Measurements from ENCODE around the gene RAB37. TPM values are rescaled to one million over a fixed set of nuclear protein-coding genes. Genes with fewer than 3 reads are reported as not detected.
A peak's percentile ranks its signal among the peaks of the same experiment; 100 is the strongest.

RAB37 gene
- total and polyA plus RNA-seq, 2 of the 13 experiments (the other 11 are each of a cell fraction or from before 2014, with no cell fraction given) = 0.91 to 3.7 TPM

DNA sequence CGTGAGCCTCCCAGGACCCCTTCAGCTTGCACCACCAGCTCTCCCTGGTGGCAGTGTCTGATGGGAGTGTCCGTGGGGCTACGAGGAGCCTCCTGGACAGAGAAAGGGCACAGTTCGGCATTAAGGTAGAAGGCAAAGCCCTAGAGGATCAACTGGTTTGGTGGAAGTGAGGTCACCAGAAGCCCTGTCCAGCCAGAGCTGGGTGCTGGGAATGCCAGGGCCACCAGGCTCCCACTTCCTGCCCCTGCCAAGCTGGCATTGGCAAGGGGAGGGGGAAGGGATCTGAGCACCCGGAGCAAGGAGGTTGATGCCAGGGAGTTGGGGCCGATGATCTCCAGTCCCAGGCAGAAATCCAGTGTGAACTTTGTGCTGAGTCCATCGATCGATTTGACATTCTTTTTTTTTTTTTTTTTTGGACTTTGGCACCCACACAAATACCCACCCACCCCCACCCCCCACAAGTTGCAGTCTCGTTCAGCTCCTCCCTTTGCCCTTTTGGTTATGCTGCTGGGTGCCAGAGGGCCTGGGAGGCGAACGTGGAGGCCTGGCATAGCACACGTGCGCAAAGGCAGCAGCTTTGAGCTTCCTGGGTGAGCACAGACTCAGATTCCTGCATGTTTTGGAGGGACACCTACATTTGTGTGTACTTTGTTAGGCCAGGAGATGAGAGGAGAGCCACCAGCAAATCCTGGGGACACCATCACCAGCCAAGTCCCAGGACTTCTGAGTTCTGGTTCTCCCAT lies 13.4 kb downstream of the RAB37 start (continued):
- TF ChIP-seq SRSF4 (IDR thresholded peaks at IDR 0.05; ENCODE audit: low read depth, low read length, poor library complexity, severe bottlenecking) = no peak
- peak; percentile 89 for TF ChIP-seq ZMYM2 (CRISPR knock-in tag; IDR thresholded peaks at IDR 0.05)
- TF ChIP-seq ASH2L (IDR thresholded peaks at IDR 0.05; ENCODE audit: insufficient read length, low read depth, low read length) = peak; percentile 87
- TF ChIP-seq, protein P1, sequence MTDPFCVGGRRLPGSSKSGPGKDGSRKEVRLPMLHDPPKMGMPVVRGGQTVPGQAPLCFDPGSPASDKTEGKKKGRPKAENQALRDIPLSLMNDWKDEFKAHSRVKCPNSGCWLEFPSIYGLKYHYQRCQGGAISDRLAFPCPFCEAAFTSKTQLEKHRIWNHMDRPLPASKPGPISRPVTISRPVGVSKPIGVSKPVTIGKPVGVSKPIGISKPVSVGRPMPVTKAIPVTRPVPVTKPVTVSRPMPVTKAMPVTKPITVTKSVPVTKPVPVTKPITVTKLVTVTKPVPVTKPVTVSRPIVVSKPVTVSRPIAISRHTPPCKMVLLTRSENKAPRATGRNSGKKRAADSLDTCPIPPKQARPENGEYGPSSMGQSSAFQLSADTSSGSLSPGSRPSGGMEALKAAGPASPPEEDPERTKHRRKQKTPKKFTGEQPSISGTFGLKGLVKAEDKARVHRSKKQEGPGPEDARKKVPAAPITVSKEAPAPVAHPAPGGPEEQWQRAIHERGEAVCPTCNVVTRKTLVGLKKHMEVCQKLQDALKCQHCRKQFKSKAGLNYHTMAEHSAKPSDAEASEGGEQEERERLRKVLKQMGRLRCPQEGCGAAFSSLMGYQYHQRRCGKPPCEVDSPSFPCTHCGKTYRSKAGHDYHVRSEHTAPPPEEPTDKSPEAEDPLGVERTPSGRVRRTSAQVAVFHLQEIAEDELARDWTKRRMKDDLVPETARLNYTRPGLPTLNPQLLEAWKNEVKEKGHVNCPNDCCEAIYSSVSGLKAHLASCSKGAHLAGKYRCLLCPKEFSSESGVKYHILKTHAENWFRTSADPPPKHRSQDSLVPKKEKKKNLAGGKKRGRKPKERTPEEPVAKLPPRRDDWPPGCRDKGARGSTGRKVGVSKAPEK (CRISPR knock-in tag; IDR thresholded peaks at IDR 0.05; ENCODE audit: borderline replicate concordance) = peak; percentile 97
- TF ChIP-seq CREB1 (IDR thresholded peaks at IDR 0.05) = no peak
- no peak for TF ChIP-seq CREB1 (CRISPR knock-in tag; IDR thresholded peaks at IDR 0.05)
- TF ChIP-seq ZSCAN31 (CRISPR knock-in tag; IDR thresholded peaks at IDR 0.05; ENCODE audit: low read depth) = peak; percentile 81
- peak; percentile 75; the same call in 1 of the 2 replicates for TF ChIP-seq ZNF564 (CRISPR knock-in tag; IDR thresholded peaks at IDR 0.05)
- TF ChIP-seq ZFP62 (CRISPR knock-in tag; IDR thresholded peaks at IDR 0.05) = no peak
- no peak for TF ChIP-seq ZKSCAN5 (CRISPR knock-in tag; IDR thresholded peaks at IDR 0.05)
- TF ChIP-seq SIX4 (CRISPR knock-in tag; IDR thresholded peaks at IDR 0.05) = no peak
- TF ChIP-seq TAF1 (CRISPR knock-in tag; IDR thresholded peaks at IDR 0.05) = peak; percentile 53
- TF ChIP-seq MIXL1 (CRISPR knock-in tag; IDR thresholded peaks at IDR 0.05) = peak; percentile 67; the same call in 1 of the 2 replicates
- TF ChIP-seq, protein P2, sequence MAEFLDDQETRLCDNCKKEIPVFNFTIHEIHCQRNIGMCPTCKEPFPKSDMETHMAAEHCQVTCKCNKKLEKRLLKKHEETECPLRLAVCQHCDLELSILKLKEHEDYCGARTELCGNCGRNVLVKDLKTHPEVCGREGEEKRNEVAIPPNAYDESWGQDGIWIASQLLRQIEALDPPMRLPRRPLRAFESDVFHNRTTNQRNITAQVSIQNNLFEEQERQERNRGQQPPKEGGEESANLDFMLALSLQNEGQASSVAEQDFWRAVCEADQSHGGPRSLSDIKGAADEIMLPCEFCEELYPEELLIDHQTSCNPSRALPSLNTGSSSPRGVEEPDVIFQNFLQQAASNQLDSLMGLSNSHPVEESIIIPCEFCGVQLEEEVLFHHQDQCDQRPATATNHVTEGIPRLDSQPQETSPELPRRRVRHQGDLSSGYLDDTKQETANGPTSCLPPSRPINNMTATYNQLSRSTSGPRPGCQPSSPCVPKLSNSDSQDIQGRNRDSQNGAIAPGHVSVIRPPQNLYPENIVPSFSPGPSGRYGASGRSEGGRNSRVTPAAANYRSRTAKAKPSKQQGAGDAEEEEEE (CRISPR knock-in tag; IDR thresholded peaks at IDR 0.05; ENCODE audit: borderline replicate concordance) = no peak; the same call in 1 of the 2 replicates
- peak; percentile 22 for TF ChIP-seq JARID2 (CRISPR knock-in tag; IDR thresholded peaks at IDR 0.05; ENCODE audit: insufficient replicate concordance)
- TF ChIP-seq ZNF598 (CRISPR knock-in tag; IDR thresholded peaks at IDR 0.05; ENCODE audit: borderline replicate concordance) = peak; percentile 41; the same call in 1 of the 2 replicates
- TF ChIP-seq SETDB1 (CRISPR knock-in tag; IDR thresholded peaks at IDR 0.05; ENCODE audit: borderline replicate concordance) = no peak
- TF ChIP-seq, protein P3, sequence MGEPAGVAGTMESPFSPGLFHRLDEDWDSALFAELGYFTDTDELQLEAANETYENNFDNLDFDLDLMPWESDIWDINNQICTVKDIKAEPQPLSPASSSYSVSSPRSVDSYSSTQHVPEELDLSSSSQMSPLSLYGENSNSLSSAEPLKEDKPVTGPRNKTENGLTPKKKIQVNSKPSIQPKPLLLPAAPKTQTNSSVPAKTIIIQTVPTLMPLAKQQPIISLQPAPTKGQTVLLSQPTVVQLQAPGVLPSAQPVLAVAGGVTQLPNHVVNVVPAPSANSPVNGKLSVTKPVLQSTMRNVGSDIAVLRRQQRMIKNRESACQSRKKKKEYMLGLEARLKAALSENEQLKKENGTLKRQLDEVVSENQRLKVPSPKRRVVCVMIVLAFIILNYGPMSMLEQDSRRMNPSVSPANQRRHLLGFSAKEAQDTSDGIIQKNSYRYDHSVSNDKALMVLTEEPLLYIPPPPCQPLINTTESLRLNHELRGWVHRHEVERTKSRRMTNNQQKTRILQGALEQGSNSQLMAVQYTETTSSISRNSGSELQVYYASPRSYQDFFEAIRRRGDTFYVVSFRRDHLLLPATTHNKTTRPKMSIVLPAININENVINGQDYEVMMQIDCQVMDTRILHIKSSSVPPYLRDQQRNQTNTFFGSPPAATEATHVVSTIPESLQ (CRISPR knock-in tag; conservative IDR thresholded peaks at IDR 0.05) = 0 out of 2 replicates have a peak, but pooled peaks have one; percentile 85
- 0 out of 2 replicates have a peak, but pooled peaks have one; percentile 11 for TF ChIP-seq REXO4 (CRISPR knock-in tag; IDR thresholded peaks at IDR 0.05; ENCODE audit: borderline replicate concordance)
- peak; percentile 82; the same call in 1 of the 2 replicates for TF ChIP-seq ZSCAN12 (CRISPR knock-in tag; IDR thresholded peaks at IDR 0.05)
- peak; percentile 88 for TF ChIP-seq SP5 (CRISPR knock-in tag; IDR thresholded peaks at IDR 0.05; ENCODE audit: borderline replicate concordance, low read depth)
- TF ChIP-seq, protein P4, sequence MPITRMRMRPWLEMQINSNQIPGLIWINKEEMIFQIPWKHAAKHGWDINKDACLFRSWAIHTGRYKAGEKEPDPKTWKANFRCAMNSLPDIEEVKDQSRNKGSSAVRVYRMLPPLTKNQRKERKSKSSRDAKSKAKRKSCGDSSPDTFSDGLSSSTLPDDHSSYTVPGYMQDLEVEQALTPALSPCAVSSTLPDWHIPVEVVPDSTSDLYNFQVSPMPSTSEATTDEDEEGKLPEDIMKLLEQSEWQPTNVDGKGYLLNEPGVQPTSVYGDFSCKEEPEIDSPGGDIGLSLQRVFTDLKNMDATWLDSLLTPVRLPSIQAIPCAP (CRISPR knock-in tag; IDR thresholded peaks at IDR 0.05; ENCODE audit: low read depth) = no peak; the same call in 1 of the 2 replicates

All from HepG2 (cell line).